ENCODE measurements around the gene CLMP. TPM values are rescaled to one million over a fixed set of nuclear protein-coding genes. Genes with fewer than 3 reads are reported as not detected.

Gene CLMP
- total RNA-seq, 2 experiments from 2014 or later = 0.09 TPM; not detected in 1

DNA sequence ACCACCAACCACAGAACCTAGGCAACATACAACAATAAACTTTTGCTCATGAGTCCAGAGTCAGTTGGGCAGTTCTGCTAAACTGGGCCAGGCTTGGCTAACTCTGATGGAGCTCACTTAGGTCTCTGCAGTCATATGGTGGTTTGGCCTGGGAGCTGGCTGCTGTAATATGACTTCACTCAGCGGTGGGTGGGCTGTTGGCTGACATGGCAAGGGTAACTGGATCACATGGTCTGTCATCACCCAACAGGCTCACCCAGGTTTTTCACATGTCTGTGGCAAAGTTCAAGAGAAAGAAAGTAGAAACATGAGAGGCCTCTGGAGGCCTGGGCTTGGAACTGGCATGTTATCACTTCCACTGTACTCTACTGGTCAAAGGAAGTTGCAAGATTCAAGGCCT lies 43.2 kb upstream of the CLMP start:
- POLR2A ChIA-PET = interaction anchor here (0.6 kb wide), 1 partner anchor 246 kb away, joined by 4 read pairs; no protein-coding TSS in a partner anchor
- H3K4me3 Mint-ChIP-seq = no peak overlapping the region
- no peaks in the 10 kb centered on the region for H3K36me3 Mint-ChIP-seq (ENCODE audit: low read depth)
- TF ChIP-seq, protein P1, sequence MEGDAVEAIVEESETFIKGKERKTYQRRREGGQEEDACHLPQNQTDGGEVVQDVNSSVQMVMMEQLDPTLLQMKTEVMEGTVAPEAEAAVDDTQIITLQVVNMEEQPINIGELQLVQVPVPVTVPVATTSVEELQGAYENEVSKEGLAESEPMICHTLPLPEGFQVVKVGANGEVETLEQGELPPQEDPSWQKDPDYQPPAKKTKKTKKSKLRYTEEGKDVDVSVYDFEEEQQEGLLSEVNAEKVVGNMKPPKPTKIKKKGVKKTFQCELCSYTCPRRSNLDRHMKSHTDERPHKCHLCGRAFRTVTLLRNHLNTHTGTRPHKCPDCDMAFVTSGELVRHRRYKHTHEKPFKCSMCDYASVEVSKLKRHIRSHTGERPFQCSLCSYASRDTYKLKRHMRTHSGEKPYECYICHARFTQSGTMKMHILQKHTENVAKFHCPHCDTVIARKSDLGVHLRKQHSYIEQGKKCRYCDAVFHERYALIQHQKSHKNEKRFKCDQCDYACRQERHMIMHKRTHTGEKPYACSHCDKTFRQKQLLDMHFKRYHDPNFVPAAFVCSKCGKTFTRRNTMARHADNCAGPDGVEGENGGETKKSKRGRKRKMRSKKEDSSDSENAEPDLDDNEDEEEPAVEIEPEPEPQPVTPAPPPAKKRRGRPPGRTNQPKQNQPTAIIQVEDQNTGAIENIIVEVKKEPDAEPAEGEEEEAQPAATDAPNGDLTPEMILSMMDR (IDR thresholded peaks at IDR 0.05) = no peak
- peaks cover 7% of the 10 kb centered on the region for H3K4me1 Mint-ChIP-seq (ENCODE audit: low read depth)
- ATAC-seq = peak; percentile 34
- CTCF ChIA-PET = interaction anchor here (0.6 to 6.8 kb wide), 4 partner anchors 9 to 240 kb away, joined by 3 to 41 read pairs (median 8); no protein-coding TSS in a partner anchor
- H3K27me3 Mint-ChIP-seq = no peaks in the 10 kb centered on the region
- DNase-seq = no peak
- no peak overlapping the region for H3K27ac Mint-ChIP-seq
- intact Hi-C loops (cut with micrococcal nuclease) = no loop called here
- H3K9me3 Mint-ChIP-seq = no peaks in the 10 kb centered on the region

DNA sequence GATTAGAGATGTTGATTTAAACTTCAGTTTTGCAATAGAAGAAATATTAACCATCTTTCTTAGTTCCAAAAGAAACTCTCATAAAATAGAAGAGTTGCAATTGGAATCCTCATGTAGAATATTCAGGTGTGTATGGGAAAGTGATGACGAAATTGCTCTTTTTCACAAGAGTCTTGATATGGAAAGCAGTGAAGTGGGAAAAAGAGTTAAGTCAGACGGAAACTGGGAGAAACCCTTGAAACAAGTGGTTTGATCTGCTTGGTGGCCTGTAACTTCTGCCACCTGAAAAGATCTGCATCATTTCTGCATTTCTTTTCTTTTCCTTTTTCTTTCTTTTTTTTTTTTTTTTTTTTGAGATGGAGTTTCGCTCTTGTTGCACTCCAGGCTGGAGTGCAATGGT lies 41.8 kb upstream of the CLMP start:
- no peaks in the 10 kb centered on the region for H3K27me3 Mint-ChIP-seq
- no peak overlapping the region for H3K27ac Mint-ChIP-seq
- ChIA-PET CTCF (interaction anchor here (2.6 to 6.8 kb wide), 2 partner anchors 10 to 126 kb away, joined by 12 to 41 read pairs; no protein-coding TSS in a partner anchor), POLR2A (no interaction called here)
- H3K4me3 Mint-ChIP-seq = no peak overlapping the region
- intact Hi-C loops (cut with micrococcal nuclease) = no loop called here
- no peaks in the 10 kb centered on the region for H3K9me3 Mint-ChIP-seq
- peaks cover 16% of the 10 kb centered on the region for H3K4me1 Mint-ChIP-seq (ENCODE audit: low read depth)
- ATAC-seq (no peak), DNase-seq (no peak)
- TF ChIP-seq, protein P1 (IDR thresholded peaks at IDR 0.05) = no peak
- no peaks in the 10 kb centered on the region for H3K36me3 Mint-ChIP-seq (ENCODE audit: low read depth)

DNA sequence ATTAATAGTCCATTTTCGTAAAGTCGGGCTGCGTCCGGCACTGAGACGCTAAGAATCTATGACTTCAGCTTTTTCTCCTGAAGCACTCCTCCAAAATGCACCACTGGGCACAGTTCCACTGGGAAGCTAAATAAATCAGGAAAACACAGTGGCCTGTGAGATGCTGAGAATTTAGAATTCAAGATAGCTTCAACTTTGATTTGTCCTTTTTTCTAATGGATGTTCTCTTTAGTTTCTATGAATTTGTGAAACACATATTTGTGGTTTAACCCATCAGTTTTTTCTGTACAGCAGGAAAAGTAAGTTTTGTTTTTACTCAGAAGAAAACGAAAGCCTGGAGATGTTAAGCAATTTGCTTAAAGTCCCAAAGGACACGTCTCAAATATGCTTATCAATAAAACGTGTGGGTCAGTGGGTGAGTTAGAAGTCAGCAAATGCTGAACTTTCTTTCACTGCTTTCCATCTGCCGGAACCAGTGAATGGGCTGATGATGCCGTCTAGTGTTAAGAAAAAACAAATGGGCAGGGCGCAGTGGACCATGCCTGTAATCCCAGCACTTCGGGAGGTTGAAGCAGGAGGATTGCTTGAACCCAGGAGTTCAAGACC lies 40.7 kb upstream of the CLMP start:
- TF ChIP-seq, protein P1 (IDR thresholded peaks at IDR 0.05) = no peak
- CTCF ChIA-PET = interaction anchor here (1.0 to 6.8 kb wide), 7 partner anchors 10 to 260 kb away, joined by 3 to 51 read pairs (median 4); no protein-coding TSS in a partner anchor

DNA sequence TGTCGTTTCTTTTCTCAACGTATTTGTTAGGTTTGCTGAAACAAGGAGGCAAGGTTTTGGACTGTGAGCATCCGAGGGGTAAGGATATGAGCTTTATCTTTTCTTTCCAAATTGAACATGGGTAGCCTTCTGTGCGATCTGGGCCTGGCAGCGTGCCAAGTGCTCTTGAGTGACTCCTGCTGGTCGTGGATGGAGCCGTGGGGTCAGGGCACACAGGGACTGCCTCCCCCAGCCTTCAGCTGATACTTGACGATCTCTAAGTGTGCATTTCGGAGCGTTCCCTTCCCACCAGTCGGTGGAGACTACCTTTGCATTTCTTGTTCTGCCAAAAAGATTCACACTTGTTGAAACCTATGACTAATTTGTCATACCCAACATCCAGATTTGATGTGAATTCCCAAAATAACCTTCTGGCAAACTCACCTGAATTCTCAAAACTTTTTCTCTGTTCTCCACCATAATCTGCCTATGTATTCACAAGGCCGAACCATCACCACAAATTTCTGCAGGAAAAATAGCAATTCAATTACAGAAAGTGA lies 40.1 kb upstream of the CLMP start:
- ChIA-PET POLR2A (no interaction called here), CTCF (interaction anchor here (0.6 to 6.8 kb wide), 8 partner anchors 11 to 261 kb away, joined by 3 to 51 read pairs (median 4); no protein-coding TSS in a partner anchor)
- no peak overlapping the region for H3K4me3 Mint-ChIP-seq
- ATAC-seq (no peak), DNase-seq (peak; percentile 60)
- no peak overlapping the region for H3K27ac Mint-ChIP-seq
- no peaks in the 10 kb centered on the region for H3K27me3 Mint-ChIP-seq
- H3K36me3 Mint-ChIP-seq (ENCODE audit: low read depth) = no peaks in the 10 kb centered on the region
- TF ChIP-seq, protein P1 (IDR thresholded peaks at IDR 0.05) = no peak
- intact Hi-C loops (cut with micrococcal nuclease) = no loop called here
- peaks cover 16% of the 10 kb centered on the region for H3K4me1 Mint-ChIP-seq (ENCODE audit: low read depth)
- H3K9me3 Mint-ChIP-seq = no peaks in the 10 kb centered on the region

More for the DNA sequence above, 40.7 kb upstream of the CLMP start:
- intact Hi-C loops (cut with micrococcal nuclease) = no loop called here
- Mint-ChIP-seq H3K27ac (no peak overlapping the region), H3K27me3 (no peaks in the 10 kb centered on the region), H3K4me3 (no peak overlapping the region), H3K36me3 (ENCODE audit: low read depth) (no peaks in the 10 kb centered on the region), H3K4me1 (ENCODE audit: low read depth) (peaks cover 16% of the 10 kb centered on the region), H3K9me3 (no peaks in the 10 kb centered on the region)
- POLR2A ChIA-PET = no interaction called here
- DNase-seq (no peak), ATAC-seq (no peak)

DNA sequence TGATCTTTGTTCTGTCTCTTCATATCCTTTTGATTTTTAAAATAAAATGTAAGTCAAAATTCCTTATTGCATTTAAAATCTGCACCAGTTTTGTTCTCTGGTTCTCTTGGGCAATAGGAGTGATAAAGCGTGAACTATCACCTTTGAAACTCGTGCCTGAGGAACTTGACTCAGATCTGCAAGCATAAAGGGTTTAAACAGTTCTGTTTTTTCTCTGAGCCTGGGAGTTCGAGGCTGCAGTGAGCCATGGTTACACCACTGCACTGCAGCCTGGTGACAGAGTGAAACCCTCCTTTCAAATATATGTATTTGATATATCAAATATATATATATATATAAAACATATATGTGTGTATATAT lies 38.9 kb upstream of the CLMP start:
- H3K36me3 Mint-ChIP-seq (ENCODE audit: low read depth) = no peaks in the 10 kb centered on the region
- CTCF ChIA-PET = interaction anchor here (1.4 to 6.8 kb wide), 4 partner anchors 12 to 131 kb away, joined by 4 to 51 read pairs (median 24); no protein-coding TSS in a partner anchor
- H3K27me3 Mint-ChIP-seq = no peaks in the 10 kb centered on the region
- no peak for DNase-seq
- H3K27ac Mint-ChIP-seq = no peak overlapping the region
- no peak for ATAC-seq
- POLR2A ChIA-PET = no interaction called here
- intact Hi-C loops (cut with micrococcal nuclease) = loop anchor here (5.0 kb wide), 1 partner anchor 77 kb away; no protein-coding TSS in a partner anchor
- peaks cover 16% of the 10 kb centered on the region for H3K4me1 Mint-ChIP-seq (ENCODE audit: low read depth)
- no peaks in the 10 kb centered on the region for H3K9me3 Mint-ChIP-seq
- no peak overlapping the region for H3K4me3 Mint-ChIP-seq
- TF ChIP-seq, protein P1 (IDR thresholded peaks at IDR 0.05) = no peak
